Neuron (in vitro differentiated cells): ENCODE data around the gene SERPINA1.

ENCODE experiments used
- H2AFZ ChIP-seq: one replicate; pipeline ENCODE4 v1.6.1; 2013; ENCODE audit warnings: low read depth, mild to moderate bottlenecking, inconsistent platforms, low read length, moderate library complexity
- H3K27me3 ChIP-seq: one replicate; pipeline ENCODE4 v1.6.1; 2013; ENCODE audit warnings: low read length; ENCODE audit not compliant: insufficient read depth
- H3K36me3 ChIP-seq: one replicate; pipeline ENCODE4 v1.6.1; 2013; ENCODE audit warnings: low read length; ENCODE audit not compliant: insufficient read depth
- H3K4me1 ChIP-seq: one replicate; pipeline ENCODE4 v1.6.1; 2013; ENCODE audit warnings: low read length; ENCODE audit not compliant: insufficient read depth
- H3K4me3 ChIP-seq: 2 replicates; pipeline ENCODE4 v1.5.1; 2013; ENCODE audit warnings: mild to moderate bottlenecking, low read length, moderate library complexity
- H3K9me3 ChIP-seq: one replicate; pipeline ENCODE4 v1.6.1; 2013; ENCODE audit warnings: low read length

The SERPINA1 gene

DNA sequence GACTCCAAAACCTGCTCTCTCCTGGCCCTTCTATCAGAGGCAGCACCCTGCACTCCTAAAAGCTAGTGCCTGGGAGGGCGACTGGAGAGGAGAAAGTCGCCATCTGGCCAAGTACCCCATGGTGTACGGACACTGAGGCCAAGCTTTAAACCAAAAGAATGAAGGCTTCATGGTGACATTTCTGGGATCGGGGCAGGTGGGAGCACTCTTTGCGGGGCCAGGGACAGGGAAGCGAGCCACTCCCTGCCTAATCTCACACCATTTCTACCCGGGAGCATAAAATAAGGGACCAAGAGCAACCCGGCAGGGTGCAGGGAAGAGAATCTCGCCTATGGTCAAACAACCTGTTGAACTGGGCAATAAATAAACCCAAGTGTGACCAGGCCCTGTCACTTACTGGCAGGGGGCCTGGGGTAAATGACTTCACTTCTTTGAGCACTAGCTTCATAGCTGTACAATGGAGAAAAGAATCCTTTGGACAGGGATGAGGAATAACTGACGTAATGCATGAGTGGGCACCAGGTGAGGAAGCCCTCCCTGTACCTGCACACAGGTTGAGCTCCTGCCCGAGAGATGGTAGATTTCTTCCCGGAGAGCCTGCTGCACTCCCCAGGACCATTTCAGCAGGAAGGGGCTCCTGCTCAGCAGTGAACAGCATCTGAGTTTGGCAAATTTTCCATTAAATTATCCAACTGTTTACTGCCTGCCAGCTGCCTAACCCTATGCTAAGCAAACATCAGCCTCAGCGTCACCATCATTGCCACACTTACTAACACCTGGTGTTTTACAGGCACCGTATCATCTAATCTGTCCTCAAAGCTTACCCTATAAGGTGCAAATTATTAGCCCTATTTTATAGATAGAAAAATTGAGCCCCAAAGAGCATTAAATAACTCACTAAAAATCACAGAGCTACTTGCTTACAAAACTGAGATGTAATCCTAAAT, 2.0 kb downstream of the SERPINA1 start:
- H3K9me3 ChIP-seq = no peaks in the 10 kb centered on the region
- H3K4me3 ChIP-seq = no peak overlapping the region
- H3K27me3 ChIP-seq = no peaks in the 10 kb centered on the region
- no peaks in the 10 kb centered on the region for H3K4me1 ChIP-seq
- no peak overlapping the region for H2AFZ ChIP-seq
- no peaks in the 10 kb centered on the region for H3K36me3 ChIP-seq

DNA sequence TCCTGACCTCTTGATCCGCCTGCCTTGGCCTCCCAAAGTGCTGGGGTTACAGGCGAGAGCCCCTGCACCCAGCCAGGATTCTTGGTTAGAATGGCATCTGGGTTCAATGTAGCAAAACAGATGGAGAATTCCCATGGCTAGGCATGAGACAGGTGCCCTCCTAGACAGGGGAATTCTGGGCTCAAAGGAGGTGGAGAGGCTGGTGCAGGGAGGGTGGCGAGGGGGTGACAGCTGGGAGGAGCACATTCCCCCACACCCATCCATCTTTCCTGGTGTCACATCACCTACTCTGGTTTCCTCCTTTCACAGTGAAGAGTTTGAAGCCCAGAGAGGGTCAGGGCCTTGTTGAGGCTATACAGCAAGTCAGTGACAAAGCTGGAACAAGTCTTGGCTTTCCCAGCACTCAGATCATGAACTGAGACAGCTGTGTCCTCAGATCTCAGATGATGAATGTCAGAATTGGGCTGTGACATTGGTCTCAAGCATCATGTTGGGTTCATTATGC, 2.8 kb downstream of the SERPINA1 start:
- Histone ChIP-seq H2AFZ (no peak overlapping the region), H3K4me1 (no peaks in the 10 kb centered on the region), H3K27me3 (no peaks in the 10 kb centered on the region), H3K36me3 (no peaks in the 10 kb centered on the region), H3K4me3 (no peak overlapping the region), H3K9me3 (no peaks in the 10 kb centered on the region)

DNA sequence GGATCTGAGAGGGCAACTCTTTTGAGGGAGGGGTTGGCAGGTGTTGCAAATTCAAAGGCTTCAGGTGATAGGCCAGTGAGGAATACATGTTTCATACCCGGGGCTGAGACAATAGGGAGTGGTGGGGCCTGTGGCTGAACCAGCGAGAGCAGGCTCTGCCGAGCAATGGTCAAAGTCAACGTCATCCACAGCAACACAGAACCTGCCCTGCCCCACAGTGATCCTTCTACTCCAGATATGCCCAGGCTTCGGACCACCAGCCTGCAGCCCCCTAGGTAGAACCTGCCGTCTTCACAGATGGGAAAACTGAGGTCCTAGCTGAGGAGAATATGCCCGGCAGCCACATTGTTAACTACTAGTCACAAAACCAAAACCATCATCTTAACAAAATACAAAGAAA, 4.1 kb downstream of the SERPINA1 start:
- Histone ChIP-seq H3K27me3 (no peaks in the 10 kb centered on the region), H3K4me3 (no peak overlapping the region), H3K36me3 (no peaks in the 10 kb centered on the region), H2AFZ (no peak overlapping the region), H3K9me3 (no peaks in the 10 kb centered on the region), H3K4me1 (no peaks in the 10 kb centered on the region)

DNA sequence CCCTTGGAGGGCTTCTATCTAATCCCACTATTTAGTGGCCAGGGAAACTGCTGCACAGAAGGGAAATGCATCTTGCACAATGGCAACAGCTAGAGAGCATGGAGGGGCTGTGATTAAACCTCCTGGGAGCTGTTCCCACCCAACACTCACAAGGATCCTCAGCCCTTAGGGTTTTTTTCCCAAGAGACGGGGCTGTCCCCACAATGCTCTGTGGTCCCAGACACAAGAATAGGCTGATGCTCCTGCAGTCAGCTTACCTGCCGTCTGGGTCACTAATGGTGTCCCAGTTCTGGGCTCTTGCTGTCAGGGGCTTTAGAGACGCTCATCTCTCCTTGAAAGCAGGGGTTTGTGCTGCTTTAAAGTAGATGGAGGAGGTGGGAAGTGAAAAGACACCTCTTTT, 4.6 kb downstream of the SERPINA1 start:
- Histone ChIP-seq H3K4me1 (no peaks in the 10 kb centered on the region), H3K4me3 (no peak overlapping the region), H2AFZ (no peak overlapping the region), H3K27me3 (no peaks in the 10 kb centered on the region), H3K36me3 (no peaks in the 10 kb centered on the region), H3K9me3 (no peaks in the 10 kb centered on the region)

DNA sequence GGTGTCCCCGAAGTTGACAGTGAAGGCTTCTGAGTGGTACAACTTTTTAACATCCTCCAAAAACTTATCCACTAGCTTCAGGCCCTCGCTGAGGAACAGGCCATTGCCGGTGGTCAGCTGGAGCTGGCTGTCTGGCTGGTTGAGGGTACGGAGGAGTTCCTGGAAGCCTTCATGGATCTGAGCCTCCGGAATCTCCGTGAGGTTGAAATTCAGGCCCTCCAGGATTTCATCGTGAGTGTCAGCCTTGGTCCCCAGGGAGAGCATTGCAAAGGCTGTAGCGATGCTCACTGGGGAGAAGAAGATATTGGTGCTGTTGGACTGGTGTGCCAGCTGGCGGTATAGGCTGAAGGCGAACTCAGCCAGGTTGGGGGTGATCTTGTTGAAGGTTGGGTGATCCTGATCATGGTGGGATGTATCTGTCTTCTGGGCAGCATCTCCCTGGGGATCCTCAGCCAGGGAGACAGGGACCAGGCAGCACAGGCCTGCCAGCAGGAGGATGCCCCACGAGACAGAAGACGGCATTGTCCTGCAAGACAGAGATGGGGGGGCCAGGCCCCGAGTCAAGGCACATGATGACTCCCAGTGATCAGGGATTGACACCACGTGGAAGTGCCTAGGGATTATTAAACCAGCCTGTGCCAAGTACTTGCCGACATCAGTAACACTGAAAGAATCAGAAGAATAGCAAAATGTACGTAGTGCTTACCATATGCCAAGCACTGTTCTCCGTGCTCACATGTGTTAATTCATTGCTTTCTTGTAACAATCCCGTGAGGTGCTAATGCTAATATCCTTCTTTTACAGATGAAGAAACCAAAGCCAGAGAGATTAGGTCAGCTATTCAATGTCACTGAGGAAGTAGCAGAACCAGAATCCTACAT, 5.4 kb downstream of the SERPINA1 start:
- no peaks in the 10 kb centered on the region for H3K36me3 ChIP-seq
- H3K9me3 ChIP-seq = no peaks in the 10 kb centered on the region
- no peaks in the 10 kb centered on the region for H3K27me3 ChIP-seq
- no peak overlapping the region for H2AFZ ChIP-seq
- H3K4me1 ChIP-seq = no peaks in the 10 kb centered on the region
- no peak overlapping the region for H3K4me3 ChIP-seq

DNA sequence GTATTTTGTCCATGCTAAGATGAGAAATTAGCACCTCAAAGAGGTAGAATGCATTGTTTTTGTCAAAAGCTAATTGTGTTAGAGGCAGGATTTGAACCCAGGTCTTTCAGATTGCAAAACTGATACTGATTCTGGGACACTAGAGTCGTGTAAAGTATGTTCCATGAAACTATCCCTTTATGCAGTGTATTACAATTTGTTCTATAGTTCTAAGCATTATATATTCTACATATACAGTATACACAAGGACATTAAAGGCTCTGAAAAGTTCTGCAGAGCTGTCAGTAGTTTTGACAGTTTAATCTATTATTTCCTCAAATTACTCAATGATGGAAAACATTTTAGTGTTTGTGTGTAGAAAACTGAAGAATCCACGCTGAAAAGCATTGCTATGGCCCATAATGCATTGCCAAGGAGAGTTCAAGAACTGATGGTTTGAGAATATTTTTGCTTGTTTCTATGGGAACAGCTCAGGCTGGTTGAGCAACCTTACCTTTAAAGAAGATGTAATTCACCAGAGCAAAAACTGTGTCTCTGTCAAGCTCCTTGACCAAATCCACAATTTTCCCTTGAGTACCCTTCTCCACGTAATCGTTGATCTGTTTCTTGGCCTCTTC, 6.2 kb downstream of the SERPINA1 start:
- H2AFZ ChIP-seq = no peak overlapping the region
- no peaks in the 10 kb centered on the region for H3K27me3 ChIP-seq
- no peak overlapping the region for H3K4me3 ChIP-seq
- no peaks in the 10 kb centered on the region for H3K36me3 ChIP-seq
- H3K9me3 ChIP-seq = no peaks in the 10 kb centered on the region
- no peaks in the 10 kb centered on the region for H3K4me1 ChIP-seq

DNA sequence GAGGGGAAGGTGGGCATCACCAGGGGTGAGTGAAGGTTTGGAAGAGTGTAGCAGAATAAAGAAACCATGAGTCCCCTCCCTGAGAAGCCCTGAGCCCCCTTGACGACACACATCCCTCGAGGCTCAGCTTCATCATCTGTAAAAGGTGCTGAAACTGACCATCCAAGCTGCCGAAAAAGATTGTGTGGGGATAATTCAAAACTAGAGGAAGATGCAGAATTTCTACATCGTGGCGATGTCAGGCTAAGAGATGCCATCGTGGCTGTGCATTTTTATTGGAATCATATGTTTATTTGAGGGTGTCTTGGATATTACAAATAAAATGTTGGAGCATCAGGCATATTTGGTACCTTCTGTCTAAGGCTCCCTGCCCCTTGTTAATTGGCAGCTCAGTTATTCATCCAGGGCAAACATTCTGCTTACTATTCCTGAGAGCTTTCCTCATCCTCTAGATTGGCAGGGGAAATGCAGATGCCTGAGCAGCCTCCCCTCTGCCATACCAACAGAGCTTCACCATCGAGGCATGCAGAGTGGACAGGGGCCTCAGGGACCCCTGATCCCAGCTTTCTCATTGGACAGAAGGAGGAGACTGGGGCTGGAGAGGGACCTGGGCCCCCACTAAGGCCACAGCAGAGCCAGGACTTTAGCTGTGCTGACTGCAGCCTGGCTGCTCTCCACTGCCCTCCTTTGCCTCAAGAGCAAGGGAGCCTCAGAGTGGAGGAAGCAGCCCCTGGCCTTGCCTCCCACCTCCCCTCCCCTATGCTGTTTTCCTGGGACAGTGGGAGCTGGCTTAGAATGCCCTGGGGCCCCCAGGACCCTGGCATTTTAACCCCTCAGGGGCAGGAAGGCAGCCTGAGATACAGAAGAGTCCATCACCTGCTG, 7.0 kb downstream of the SERPINA1 start:
- Histone ChIP-seq H2AFZ (no peak overlapping the region), H3K9me3 (no peaks in the 10 kb centered on the region), H3K27me3 (no peaks in the 10 kb centered on the region), H3K4me1 (no peaks in the 10 kb centered on the region), H3K36me3 (no peaks in the 10 kb centered on the region), H3K4me3 (no peak overlapping the region)

DNA sequence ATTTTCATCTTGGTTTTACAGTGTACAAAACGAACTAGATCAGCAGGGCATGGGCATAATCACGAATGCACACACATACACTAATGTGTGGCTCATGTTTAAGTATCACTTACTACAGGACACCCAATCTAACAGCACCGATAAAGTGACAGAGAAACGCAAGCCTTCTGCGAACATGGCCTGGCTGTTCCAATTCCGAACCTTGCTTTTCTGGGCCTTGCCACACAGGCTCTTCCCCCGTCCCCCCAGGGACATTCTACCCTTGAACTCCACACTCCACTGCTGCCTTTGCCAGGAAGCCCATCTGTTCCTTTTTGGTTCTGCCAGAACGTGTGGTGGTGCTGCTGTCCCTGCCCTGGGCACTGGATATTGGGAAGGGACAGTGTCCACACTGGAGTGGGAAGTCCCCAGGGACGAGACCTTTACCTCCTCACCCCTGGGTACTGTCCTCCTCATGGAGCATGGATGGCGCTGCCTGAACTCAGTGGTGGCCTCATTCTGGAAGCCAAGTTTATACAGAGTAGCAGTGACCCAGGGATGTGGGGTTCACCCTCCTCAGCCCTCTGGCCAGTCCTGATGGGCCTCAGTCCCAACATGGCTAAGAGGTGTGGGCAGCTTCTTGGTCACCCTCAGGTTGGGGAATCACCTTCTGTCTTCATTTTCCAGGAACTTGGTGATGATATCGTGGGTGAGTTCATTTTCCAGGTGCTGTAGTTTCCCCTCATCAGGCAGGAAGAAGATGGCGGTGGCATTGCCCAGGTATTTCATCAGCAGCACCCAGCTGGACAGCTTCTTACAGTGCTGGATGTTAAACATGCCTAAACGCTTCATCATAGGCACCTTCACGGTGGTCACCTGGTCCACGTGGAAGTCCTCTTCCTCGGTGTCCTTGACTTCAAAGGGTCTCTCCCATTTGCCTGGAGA, 7.9 kb downstream of the SERPINA1 start:
- H3K4me1 ChIP-seq = no peaks in the 10 kb centered on the region
- H3K9me3 ChIP-seq = no peaks in the 10 kb centered on the region
- no peak overlapping the region for H2AFZ ChIP-seq
- H3K27me3 ChIP-seq = no peaks in the 10 kb centered on the region
- H3K4me3 ChIP-seq = no peak overlapping the region
- H3K36me3 ChIP-seq = no peaks in the 10 kb centered on the region

DNA sequence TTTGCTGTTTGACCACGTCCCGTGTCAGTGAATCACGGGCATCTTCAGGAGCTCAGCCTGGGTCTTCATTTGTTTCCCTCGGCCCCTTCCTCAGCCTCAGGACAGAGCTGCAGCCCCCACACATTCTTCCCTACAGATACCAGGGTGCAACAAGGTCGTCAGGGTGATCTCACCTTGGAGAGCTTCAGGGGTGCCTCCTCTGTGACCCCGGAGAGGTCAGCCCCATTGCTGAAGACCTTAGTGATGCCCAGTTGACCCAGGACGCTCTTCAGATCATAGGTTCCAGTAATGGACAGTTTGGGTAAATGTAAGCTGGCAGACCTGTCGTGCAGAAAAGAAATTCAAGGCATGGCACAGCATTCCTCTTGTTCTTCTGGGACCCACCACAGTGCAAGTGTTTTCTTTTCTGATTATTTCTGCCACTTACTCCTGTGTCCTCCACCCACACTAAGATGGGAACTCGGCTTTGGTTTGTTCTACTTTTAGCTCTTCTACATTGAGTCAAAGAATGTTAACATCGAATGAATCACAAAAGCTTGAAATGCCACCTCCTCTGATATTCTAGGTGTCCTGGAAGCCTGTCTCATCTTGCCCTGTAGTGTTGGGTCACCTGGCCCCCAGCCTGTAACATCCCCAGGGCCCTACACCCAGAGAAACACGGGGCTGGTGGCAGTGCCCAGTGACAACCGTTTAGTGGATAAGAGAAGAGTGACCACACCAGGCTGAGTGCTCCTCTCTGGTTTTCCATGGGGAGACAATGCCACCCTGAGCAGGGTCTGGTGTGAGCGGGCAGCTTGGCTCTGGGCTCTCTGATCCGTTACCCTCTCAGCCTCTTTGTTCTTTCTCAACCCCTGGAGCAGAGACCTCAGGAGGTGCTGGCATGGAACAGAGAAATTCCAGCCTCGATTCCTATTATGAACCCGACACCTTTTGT, 8.8 kb downstream of the SERPINA1 start:
- no peak overlapping the region for H2AFZ ChIP-seq
- H3K9me3 ChIP-seq = no peaks in the 10 kb centered on the region
- H3K4me3 ChIP-seq = no peak overlapping the region
- no peaks in the 10 kb centered on the region for H3K4me1 ChIP-seq
- H3K36me3 ChIP-seq = no peaks in the 10 kb centered on the region
- no peaks in the 10 kb centered on the region for H3K27me3 ChIP-seq

DNA sequence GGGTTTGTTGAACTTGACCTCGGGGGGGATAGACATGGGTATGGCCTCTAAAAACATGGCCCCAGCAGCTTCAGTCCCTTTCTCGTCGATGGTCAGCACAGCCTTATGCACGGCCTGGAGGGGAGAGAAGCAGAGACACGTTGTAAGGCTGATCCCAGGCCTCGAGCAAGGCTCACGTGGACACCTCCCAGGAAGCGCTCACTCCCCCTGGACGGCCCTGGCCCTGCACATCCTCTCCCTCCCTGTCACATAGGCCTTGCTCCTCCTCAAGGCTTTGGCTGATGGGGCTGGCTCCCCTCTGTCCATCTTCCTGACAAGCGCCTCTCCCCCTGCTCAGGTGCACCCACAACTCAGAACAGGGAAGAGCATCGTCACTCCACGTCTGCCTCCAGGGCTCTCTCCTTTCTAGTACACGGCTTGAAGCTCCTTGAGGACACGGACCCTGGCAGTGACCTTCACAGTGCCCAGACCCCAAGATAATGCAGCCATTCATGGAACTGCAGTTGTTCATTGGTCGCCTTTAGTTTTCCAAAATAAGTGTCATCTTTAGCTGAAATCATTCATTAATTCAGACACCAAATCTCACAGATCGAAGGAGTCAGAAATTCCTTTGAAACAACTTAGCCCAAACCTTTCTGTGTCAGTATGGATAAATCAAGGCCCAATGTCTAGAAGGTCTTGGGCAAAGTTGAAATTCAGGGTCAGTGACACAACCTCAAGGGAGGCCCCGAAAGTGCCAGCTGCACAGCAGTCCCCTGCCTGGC, 9.7 kb downstream of the SERPINA1 start:
- Histone ChIP-seq H3K4me3 (no peak overlapping the region), H3K9me3 (no peaks in the 10 kb centered on the region), H3K27me3 (no peaks in the 10 kb centered on the region), H2AFZ (no peak overlapping the region), H3K4me1 (no peaks in the 10 kb centered on the region), H3K36me3 (no peaks in the 10 kb centered on the region)
